ENCODE results near the gene NOS1AP.
"Not testable (repeated sequence)": the region's sequence is repeated elsewhere in the genome, so short reads cannot be mapped to it uniquely, and the experiment has no call there.

DNA sequence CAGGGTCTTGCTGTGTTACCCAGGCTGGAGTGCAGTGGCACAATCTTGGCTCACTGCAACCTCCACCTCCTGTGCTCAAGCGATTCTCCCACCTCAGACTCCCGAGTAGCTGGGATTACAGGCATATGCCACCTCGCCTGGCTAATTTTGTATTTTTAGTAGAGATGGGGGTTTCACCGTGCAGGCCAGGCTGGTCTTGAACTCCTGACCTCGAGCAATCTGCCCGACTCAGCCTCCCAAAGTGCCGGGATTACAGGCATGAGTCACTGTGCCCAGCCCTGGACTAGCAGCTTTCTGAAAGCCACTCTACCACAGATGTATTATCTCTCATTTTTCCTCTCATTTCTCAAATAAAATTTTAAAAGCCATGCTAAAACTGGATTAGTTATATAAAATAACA lies 349.1 kb downstream of the NOS1AP start:
- not testable (repeated sequence) for TF ChIP-seq PCBP2 (IDR thresholded peaks at IDR 0.05; ENCODE audit: low read depth, low read length, poor library complexity, severe bottlenecking); ZNF184 (CRISPR knock-in tag; IDR thresholded peaks at IDR 0.05); SMC3 (conservative IDR thresholded peaks at IDR 0.05; ENCODE audit: insufficient read depth, low read depth, low read length); ZBTB33 (CRISPR knock-in tag; IDR thresholded peaks at IDR 0.05); HNRNPH1 (optimal IDR thresholded peaks at IDR 0.05; ENCODE audit: low read depth, low read length); MEF2D (tag; conservative IDR thresholded peaks at IDR 0.05; ENCODE audit: low read depth); NFATC3 (IDR thresholded peaks at IDR 0.05); BHLHE40 (IDR thresholded peaks at IDR 0.05; ENCODE audit: low read length)
